ENCODE data around the gene TBX5.

TBX5 gene

GRCh38 chr12:114316076-114316475 is 89.9 kb downstream of the TBX5 start:
- DNase-seq: no peak

GRCh38 chr12:114314974-114315720 is 90.8 kb downstream of the TBX5 start:
- DNase-seq: no peak

DNA sequence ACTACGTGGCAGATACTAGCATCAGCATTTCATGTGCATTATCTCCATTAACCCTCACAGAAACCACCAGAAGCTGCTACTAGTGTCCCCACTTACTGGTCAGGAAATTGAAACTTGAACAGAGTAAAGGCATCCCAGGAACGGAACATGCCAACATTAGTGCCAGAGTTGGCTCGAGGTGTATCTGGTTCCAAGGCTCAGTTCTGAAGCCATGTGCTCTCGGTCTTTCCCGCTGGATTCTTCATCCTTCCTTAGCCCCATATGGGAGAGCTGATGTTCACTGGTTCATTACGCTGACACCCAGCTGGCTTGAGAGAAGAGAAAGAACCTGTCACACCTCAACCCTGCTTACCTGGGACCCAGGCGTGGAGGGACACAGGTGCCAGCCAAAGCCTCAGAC is 91.5 kb downstream of the TBX5 start:
- no peak for DNase-seq

- no peak for DNase-seq
These were observed 92.0 kb downstream of the TBX5 start for GRCh38 chr12:114313910-114314309.

- DNase-seq: no peak
These were observed 94.0 kb downstream of the TBX5 start for GRCh38 chr12:114311974-114312373.

- DNase-seq: no peak
These were observed 99.3 kb downstream of the TBX5 start for GRCh38 chr12:114306646-114307045.

- DNase-seq: no peak
These were observed 100.5 kb downstream of the TBX5 start for GRCh38 chr12:114305446-114305845.
